ENCODE data around the gene SCAPER.

DNA sequence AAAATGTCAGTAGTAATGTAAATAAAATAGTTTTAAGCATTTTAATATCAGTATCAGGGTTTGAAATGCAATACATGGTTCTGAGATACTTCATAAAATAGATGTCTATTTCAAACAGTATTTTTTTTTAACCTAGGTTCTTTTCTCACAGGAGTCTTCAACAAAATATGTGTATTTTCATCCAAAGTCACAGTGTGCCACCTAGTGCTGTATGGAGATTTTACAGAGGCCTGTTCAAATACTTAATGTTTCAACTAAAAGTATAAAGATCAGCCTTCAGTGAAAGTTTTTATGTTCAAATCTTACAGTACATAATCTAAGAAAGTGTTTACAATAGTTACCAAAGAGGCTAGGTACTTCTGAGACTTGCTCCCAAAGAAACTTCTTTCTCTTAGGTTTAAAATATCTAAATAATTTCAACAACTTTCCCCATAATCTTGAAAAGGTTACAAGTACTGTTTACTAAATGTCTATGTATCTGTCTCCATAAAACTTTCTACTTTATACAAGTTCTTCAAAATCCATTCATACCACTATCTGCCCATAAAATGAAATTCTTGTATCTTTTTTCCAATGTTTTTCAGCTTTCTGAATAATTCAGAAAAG, 38.3 kb downstream of the SCAPER start:
- no peak for TF ChIP-seq POLR2A (IDR thresholded peaks at IDR 0.05; ENCODE audit: low read depth)
- no peak for TF ChIP-seq POLR2AphosphoS5 (IDR thresholded peaks at IDR 0.05)
- TF ChIP-seq, protein P1, sequence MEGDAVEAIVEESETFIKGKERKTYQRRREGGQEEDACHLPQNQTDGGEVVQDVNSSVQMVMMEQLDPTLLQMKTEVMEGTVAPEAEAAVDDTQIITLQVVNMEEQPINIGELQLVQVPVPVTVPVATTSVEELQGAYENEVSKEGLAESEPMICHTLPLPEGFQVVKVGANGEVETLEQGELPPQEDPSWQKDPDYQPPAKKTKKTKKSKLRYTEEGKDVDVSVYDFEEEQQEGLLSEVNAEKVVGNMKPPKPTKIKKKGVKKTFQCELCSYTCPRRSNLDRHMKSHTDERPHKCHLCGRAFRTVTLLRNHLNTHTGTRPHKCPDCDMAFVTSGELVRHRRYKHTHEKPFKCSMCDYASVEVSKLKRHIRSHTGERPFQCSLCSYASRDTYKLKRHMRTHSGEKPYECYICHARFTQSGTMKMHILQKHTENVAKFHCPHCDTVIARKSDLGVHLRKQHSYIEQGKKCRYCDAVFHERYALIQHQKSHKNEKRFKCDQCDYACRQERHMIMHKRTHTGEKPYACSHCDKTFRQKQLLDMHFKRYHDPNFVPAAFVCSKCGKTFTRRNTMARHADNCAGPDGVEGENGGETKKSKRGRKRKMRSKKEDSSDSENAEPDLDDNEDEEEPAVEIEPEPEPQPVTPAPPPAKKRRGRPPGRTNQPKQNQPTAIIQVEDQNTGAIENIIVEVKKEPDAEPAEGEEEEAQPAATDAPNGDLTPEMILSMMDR (IDR thresholded peaks at IDR 0.05): peak in 2 of 3 experiments; percentile 26 to 41

Measured in esophagus muscularis mucosa (tissue), 3 donors.